Muscle layer of colon (tissue), 2 donors: ENCODE data around the gene NAV1.
"Not testable (repeated sequence)": the region's sequence is repeated elsewhere in the genome, so short reads cannot be mapped to it uniquely, and the experiment has no call there.

Source experiments
- H3K27ac ChIP-seq: one replicate; pipeline ENCODE4 v1.7.0; 2013; ENCODE audit warnings: low read depth, mild to moderate bottlenecking, low read length, moderate library complexity
- H3K27me3 ChIP-seq, 2 donors: one replicate each; pipeline ENCODE4 v1.7.0; 2013; ENCODE audit warnings: low read length in 2 of 2, mild to moderate bottlenecking in 2 of 2; ENCODE audit not compliant: insufficient read depth in 2 of 2, control insufficient read depth in 1 of 2
- H3K36me3 ChIP-seq: one replicate; pipeline ENCODE4 v1.7.0; 2013; ENCODE audit warnings: mild to moderate bottlenecking, low read length; ENCODE audit not compliant: insufficient read depth
- H3K4me1 ChIP-seq: one replicate; pipeline ENCODE4 v1.7.0; 2013; ENCODE audit warnings: mild to moderate bottlenecking, low read length; ENCODE audit not compliant: insufficient read depth
- H3K4me3 ChIP-seq, 2 donors: one replicate each; pipeline ENCODE4 v1.7.0; 2013; ENCODE audit warnings: low read length in 2 of 2, low read depth in 1 of 2, mild to moderate bottlenecking in 1 of 2, moderate library complexity in 1 of 2
- H3K9ac ChIP-seq: one replicate; pipeline ENCODE4 v1.7.0; 2013; ENCODE audit warnings: low read length
- H3K9me3 ChIP-seq: one replicate; pipeline ENCODE4 v1.7.0; 2013; ENCODE audit warnings: mild to moderate bottlenecking, low read length
- donor health status: abdominal sarcoma.
- donor health status: Adenocarcinoma of cecum.

The NAV1 gene

GRCh38 chr1:201542309-201543035 is 3.5 kb downstream of the NAV1 start:
- no peak overlapping the region for H3K9ac ChIP-seq
- H3K9me3 ChIP-seq: no peaks in the 10 kb centered on the region
- H3K4me1 ChIP-seq: peaks cover 54% of the 10 kb centered on the region
- no peaks in the 10 kb centered on the region for H3K36me3 ChIP-seq
- H3K27me3 ChIP-seq: no peaks in the 10 kb centered on the region
- H3K27ac ChIP-seq: peak overlapping the region; percentile 35
- no peak overlapping the region for H3K4me3 ChIP-seq

GRCh38 chr1:201543871-201544642 is 5.1 kb downstream of the NAV1 start:
- Histone ChIP-seq H3K9ac (no peak overlapping the region), H3K27me3 (no peaks in the 10 kb centered on the region), H3K4me1 (peaks cover 44% of the 10 kb centered on the region), H3K9me3 (no peaks in the 10 kb centered on the region), H3K36me3 (no peaks in the 10 kb centered on the region), H3K4me3 (no peak overlapping the region), H3K27ac (no peak overlapping the region)

- Histone ChIP-seq H3K4me3 (no peak overlapping the region), H3K4me1 (peaks cover 44% of the 10 kb centered on the region), H3K9ac (no peak overlapping the region), H3K27ac (no peak overlapping the region), H3K36me3 (no peaks in the 10 kb centered on the region), H3K9me3 (no peaks in the 10 kb centered on the region), H3K27me3 (no peaks in the 10 kb centered on the region)
Measured at GRCh38 chr1:201544710-201545109, 5.8 kb downstream of the NAV1 start.

GRCh38 chr1:201545851-201546492 is 7.0 kb downstream of the NAV1 start:
- Histone ChIP-seq H3K27ac (no peak overlapping the region), H3K36me3 (no peaks in the 10 kb centered on the region), H3K9ac (no peak overlapping the region), H3K27me3 (no peaks in the 10 kb centered on the region), H3K4me3 (no peak overlapping the region), H3K9me3 (no peaks in the 10 kb centered on the region), H3K4me1 (peaks cover 34% of the 10 kb centered on the region)

GRCh38 chr1:201549522-201549921 is 10.6 kb downstream of the NAV1 start:
- H3K4me1 ChIP-seq: peaks cover 44% of the 10 kb centered on the region
- H3K4me3 ChIP-seq, H3K9me3 ChIP-seq, H3K9ac ChIP-seq, H3K27ac ChIP-seq, H3K27me3 ChIP-seq, H3K36me3 ChIP-seq: not testable (repeated sequence)

- Histone ChIP-seq H3K9ac (no peak overlapping the region), H3K27me3 (no peaks in the 10 kb centered on the region), H3K4me1 (peaks cover 46% of the 10 kb centered on the region), H3K27ac (no peak overlapping the region), H3K9me3 (no peaks in the 10 kb centered on the region), H3K4me3 (no peak overlapping the region), H3K36me3 (no peaks in the 10 kb centered on the region)
Measured at GRCh38 chr1:201551096-201551495, 12.2 kb downstream of the NAV1 start.

GRCh38 chr1:201551877-201552731 is 13.2 kb downstream of the NAV1 start:
- H3K27ac ChIP-seq: peak overlapping the region; percentile 46
- no peaks in the 10 kb centered on the region for H3K27me3 ChIP-seq
- no peak overlapping the region for H3K9ac ChIP-seq
- no peak overlapping the region for H3K4me3 ChIP-seq
- H3K36me3 ChIP-seq: no peaks in the 10 kb centered on the region
- no peaks in the 10 kb centered on the region for H3K9me3 ChIP-seq
- H3K4me1 ChIP-seq: peaks cover 45% of the 10 kb centered on the region

GRCh38 chr1:201552941-201553351 is 14.0 kb downstream of the NAV1 start:
- H3K4me1 ChIP-seq: peaks cover 53% of the 10 kb centered on the region
- H3K27me3 ChIP-seq: no peaks in the 10 kb centered on the region
- H3K9me3 ChIP-seq: no peaks in the 10 kb centered on the region
- H3K27ac ChIP-seq: peak overlapping the region; percentile 46
- H3K36me3 ChIP-seq: no peaks in the 10 kb centered on the region
- no peak overlapping the region for H3K9ac ChIP-seq
- H3K4me3 ChIP-seq: no peak overlapping the region

- H3K36me3 ChIP-seq: no peaks in the 10 kb centered on the region
- H3K9ac ChIP-seq: no peak overlapping the region
- H3K9me3 ChIP-seq: no peaks in the 10 kb centered on the region
- peak overlapping the region; percentile 16 for H3K27ac ChIP-seq
- peaks cover 53% of the 10 kb centered on the region for H3K4me1 ChIP-seq
- H3K4me3 ChIP-seq: no peak overlapping the region
- no peaks in the 10 kb centered on the region for H3K27me3 ChIP-seq
Measured at GRCh38 chr1:201553496-201554189, 14.7 kb downstream of the NAV1 start.

- Histone ChIP-seq H3K4me1 (peaks cover 54% of the 10 kb centered on the region), H3K9ac (no peak overlapping the region)
Measured at GRCh38 chr1:201554190-201554600, 15.3 kb downstream of the NAV1 start.

More at GRCh38 chr1:201554190-201554600, 15.3 kb downstream of the NAV1 start:
- Histone ChIP-seq H3K27me3 (no peaks in the 10 kb centered on the region), H3K9me3 (no peaks in the 10 kb centered on the region), H3K36me3 (no peaks in the 10 kb centered on the region), H3K27ac (peak overlapping the region; percentile 16), H3K4me3 (no peak overlapping the region)
